RCC 7860 (cell line): Measurements from ENCODE around the gene MAP1A.
"Not testable (repeated sequence)": the region's sequence is repeated elsewhere in the genome, so short reads cannot be mapped to it uniquely, and the experiment has no call there.

Source experiments
- DNase-seq: peaks from one replicate; pipeline ENCODE4 v3.0.0-alpha.2; 2015; ENCODE audit warnings: low spot score
- FAIRE-seq: peaks from 2 replicates; lab custom pipeline; 2012; peaks lifted over from hg19 to GRCh38; lab: Jason Lieb, UNC

Gene MAP1A

GRCh38 chr15:43528542-43529007, 11.2 kb downstream of the MAP1A start:
- DNase-seq (no peak), FAIRE-seq (no peak)

- FAIRE-seq (no peak), DNase-seq (no peak)
Measured at GRCh38 chr15:43529141-43529540, 11.7 kb downstream of the MAP1A start.

GRCh38 chr15:43529587-43530345, 12.4 kb downstream of the MAP1A start:
- no peak for FAIRE-seq
- DNase-seq = peak; percentile 51

- FAIRE-seq = no peak
- no peak for DNase-seq
Measured at GRCh38 chr15:43531018-43531670, 13.7 kb downstream of the MAP1A start.

GRCh38 chr15:43532826-43533225, 15.4 kb downstream of the MAP1A start:
- peak; percentile 90 for FAIRE-seq
- DNase-seq = peak; percentile 68

GRCh38 chr15:43534897-43535296, 17.5 kb downstream of the MAP1A start:
- DNase-seq = peak; percentile 79
- peak; percentile 79 for FAIRE-seq

GRCh38 chr15:43538091-43538490, 20.7 kb downstream of the MAP1A start:
- DNase-seq (no peak), FAIRE-seq (no peak)

GRCh38 chr15:43541785-43542184, 24.4 kb downstream of the MAP1A start:
- no peak for DNase-seq
- no peak for FAIRE-seq

- no peak for FAIRE-seq
- no peak for DNase-seq
Measured at GRCh38 chr15:43544266-43544665, 26.9 kb downstream of the MAP1A start.

GRCh38 chr15:43545426-43545825, 28.0 kb downstream of the MAP1A start:
- FAIRE-seq = no peak
- no peak for DNase-seq

GRCh38 chr15:43547539-43547938, 30.1 kb downstream of the MAP1A start:
- DNase-seq = no peak
- FAIRE-seq = no peak

GRCh38 chr15:43550527-43551363, 33.3 kb downstream of the MAP1A start:
- DNase-seq (no peak), FAIRE-seq (no peak)

GRCh38 chr15:43552256-43552655, 34.8 kb downstream of the MAP1A start:
- FAIRE-seq = no peak
- no peak for DNase-seq

GRCh38 chr15:43552986-43553385, 35.6 kb downstream of the MAP1A start:
- FAIRE-seq = no peak
- DNase-seq = no peak

GRCh38 chr15:43562753-43563152, 45.3 kb downstream of the MAP1A start:
- not testable (repeated sequence) for DNase-seq, FAIRE-seq

GRCh38 chr15:43563793-43564192, 46.4 kb downstream of the MAP1A start:
- not testable (repeated sequence) for DNase-seq, FAIRE-seq

- not testable (repeated sequence) for DNase-seq
Measured at GRCh38 chr15:43566615-43567014, 49.2 kb downstream of the MAP1A start.

GRCh38 chr15:43574607-43575006, 57.2 kb downstream of the MAP1A start:
- FAIRE-seq, DNase-seq: not testable (repeated sequence)

More at GRCh38 chr15:43566615-43567014, 49.2 kb downstream of the MAP1A start:
- FAIRE-seq = not testable (repeated sequence)
